ENCODE data around the gene COX6B2.

The COX6B2 gene

DNA sequence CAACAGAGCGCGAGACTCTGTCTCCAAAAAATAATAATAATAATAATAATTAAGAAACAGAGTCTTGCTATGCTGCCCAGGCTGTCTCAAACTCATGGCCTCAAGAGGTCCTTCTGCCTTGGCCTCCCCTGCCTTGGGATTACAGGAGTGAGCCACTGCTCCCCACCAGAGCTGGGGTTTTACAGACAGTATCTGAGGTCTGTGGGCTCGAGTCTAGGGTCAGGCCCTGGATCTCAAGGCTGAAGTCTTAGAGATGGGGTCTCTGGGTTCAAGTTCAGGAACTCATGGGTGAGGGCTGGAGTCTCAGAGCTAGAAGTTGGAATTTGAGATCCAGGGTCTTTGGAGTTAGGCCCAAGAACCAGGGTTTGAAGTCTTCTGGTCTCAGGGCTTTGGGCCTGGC is 12.3 kb upstream of the COX6B2 start:
- Histone ChIP-seq H3K36me3 (ENCODE audit: insufficient read depth, low read length) (no peaks in the 10 kb centered on the region), H3K4me3 (no peak overlapping the region), H3K9me3 (ENCODE audit: low read depth, low read length) (no peaks in the 10 kb centered on the region), H3K9ac (ENCODE audit: insufficient read length) (no peak overlapping the region), H3K27ac (no peak overlapping the region)
- DNase-seq (ENCODE audit: low read depth, low spot score), result no peak
- TF ChIP-seq EZH2 (IDR thresholded peaks at IDR 0.05) (no peak), POLR2AphosphoS5 (IDR thresholded peaks at IDR 0.05; ENCODE audit: borderline replicate concordance, low read depth, low read length) (no peak), FOXP2 (optimal IDR thresholded peaks at IDR 0.05; ENCODE audit: control extremely low read depth, extremely low read length, insufficient read depth) (no peak)

- no peak overlapping the region for H3K9ac ChIP-seq (ENCODE audit: insufficient read length)
- no peak for DNase-seq (ENCODE audit: low read depth, low spot score)
Measured at GRCh38 chr19:55365964-55366363, 11.4 kb upstream of the COX6B2 start.

GRCh38 chr19:55365245-55365644 is 10.7 kb upstream of the COX6B2 start:
- TF ChIP-seq EZH2 (IDR thresholded peaks at IDR 0.05) (no peak), FOXP2 (optimal IDR thresholded peaks at IDR 0.05; ENCODE audit: control extremely low read depth, extremely low read length, insufficient read depth) (no peak), POLR2AphosphoS5 (IDR thresholded peaks at IDR 0.05; ENCODE audit: borderline replicate concordance, low read depth, low read length) (no peak)
- DNase-seq (ENCODE audit: low read depth, low spot score), result no peak

More at GRCh38 chr19:55365964-55366363, 11.4 kb upstream of the COX6B2 start:
- H3K9me3 ChIP-seq (ENCODE audit: low read depth, low read length), result no peaks in the 10 kb centered on the region
- H3K36me3 ChIP-seq (ENCODE audit: insufficient read depth, low read length), result no peaks in the 10 kb centered on the region
- no peak overlapping the region for H3K4me3 ChIP-seq
- H3K27ac ChIP-seq, result no peak overlapping the region
- no peak for TF ChIP-seq FOXP2 (optimal IDR thresholded peaks at IDR 0.05; ENCODE audit: control extremely low read depth, extremely low read length, insufficient read depth)
- TF ChIP-seq EZH2 (IDR thresholded peaks at IDR 0.05), result no peak
- TF ChIP-seq POLR2AphosphoS5 (IDR thresholded peaks at IDR 0.05; ENCODE audit: borderline replicate concordance, low read depth, low read length), result no peak

GRCh38 chr19:55362990-55363716 is 8.6 kb upstream of the COX6B2 start, which contains the start of gene GARIN5B:
TSS of gene GARIN5B (minus strand) at chr19:55363260. CDS start at chr19:55363066, 194 bp downstream.
- H3K36me3 ChIP-seq (ENCODE audit: insufficient read depth, low read length), result no peaks in the 10 kb centered on the region
- TF ChIP-seq POLR2AphosphoS5 (IDR thresholded peaks at IDR 0.05; ENCODE audit: borderline replicate concordance, low read depth, low read length) (no peak), FOXP2 (optimal IDR thresholded peaks at IDR 0.05; ENCODE audit: control extremely low read depth, extremely low read length, insufficient read depth) (no peak)
- H3K27ac ChIP-seq, result no peak within 1 kb of the TSS
- H3K9me3 ChIP-seq (ENCODE audit: low read depth, low read length), result no peaks in the 10 kb centered on the region
- H3K4me3 ChIP-seq, result no peak within 1 kb of the TSS
- H3K9ac ChIP-seq (ENCODE audit: insufficient read length), result no peak within 1 kb of the TSS
- no peak for DNase-seq (ENCODE audit: low read depth, low spot score)

More at GRCh38 chr19:55365245-55365644, 10.7 kb upstream of the COX6B2 start:
- Histone ChIP-seq H3K27ac (no peak overlapping the region), H3K36me3 (ENCODE audit: insufficient read depth, low read length) (no peaks in the 10 kb centered on the region), H3K9me3 (ENCODE audit: low read depth, low read length) (no peaks in the 10 kb centered on the region), H3K4me3 (no peak overlapping the region), H3K9ac (ENCODE audit: insufficient read length) (no peak overlapping the region)

DNA sequence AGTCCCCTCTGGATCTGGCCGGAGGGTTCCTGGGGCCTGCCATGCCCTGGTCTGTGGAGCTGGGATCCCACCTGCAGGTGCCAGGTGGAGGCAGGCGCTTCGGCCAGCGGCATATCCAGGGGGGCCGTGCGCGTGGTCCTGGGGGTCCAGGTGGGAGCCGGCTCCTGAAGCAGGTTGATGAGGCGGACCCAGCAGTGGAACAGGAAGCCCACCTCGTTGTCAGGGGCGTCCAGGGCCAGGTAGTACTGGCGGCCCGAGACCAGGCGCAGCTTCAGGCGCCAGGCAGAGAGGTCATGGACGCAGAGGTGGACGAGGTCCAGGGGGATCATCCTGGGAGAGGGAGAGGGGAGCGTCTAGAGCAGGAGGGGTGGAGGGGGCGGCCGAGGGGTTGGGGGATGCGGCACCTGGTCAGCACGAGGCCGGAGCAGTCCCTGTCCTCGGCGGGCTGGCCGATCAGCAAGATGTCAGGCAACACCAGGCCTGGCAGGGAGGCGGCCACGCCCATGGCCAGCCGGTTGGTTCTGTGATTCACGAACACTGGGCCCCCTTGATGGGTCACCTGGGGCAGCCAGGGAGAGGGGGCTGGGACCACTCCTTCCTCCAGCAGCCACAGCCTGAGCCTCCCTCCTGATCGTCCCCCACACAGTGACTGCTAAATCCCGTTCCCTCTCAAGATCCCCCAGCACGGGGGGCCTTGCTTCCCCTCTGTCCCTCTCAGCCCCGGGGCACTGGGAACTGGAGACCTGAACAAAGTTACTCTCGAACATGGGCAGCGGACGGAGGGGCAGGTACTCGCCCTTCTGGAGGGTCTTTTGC is 7.9 kb upstream of the COX6B2 start:
- TF ChIP-seq POLR2AphosphoS5 (IDR thresholded peaks at IDR 0.05; ENCODE audit: borderline replicate concordance, low read depth, low read length) (no peak), EZH2 (IDR thresholded peaks at IDR 0.05) (no peak), FOXP2 (optimal IDR thresholded peaks at IDR 0.05; ENCODE audit: control extremely low read depth, extremely low read length, insufficient read depth) (no peak)

GRCh38 chr19:55360902-55361301 is 6.4 kb upstream of the COX6B2 start:
- no peak for DNase-seq (ENCODE audit: low read depth, low spot score)
- no peak overlapping the region for H3K9ac ChIP-seq (ENCODE audit: insufficient read length)
- no peaks in the 10 kb centered on the region for H3K9me3 ChIP-seq (ENCODE audit: low read depth, low read length)
- TF ChIP-seq FOXP2 (optimal IDR thresholded peaks at IDR 0.05; ENCODE audit: control extremely low read depth, extremely low read length, insufficient read depth), result no peak
- no peak for TF ChIP-seq POLR2AphosphoS5 (IDR thresholded peaks at IDR 0.05; ENCODE audit: borderline replicate concordance, low read depth, low read length)
- TF ChIP-seq EZH2 (IDR thresholded peaks at IDR 0.05), result no peak
- no peak overlapping the region for H3K27ac ChIP-seq
- H3K4me3 ChIP-seq, result no peak overlapping the region
- no peaks in the 10 kb centered on the region for H3K36me3 ChIP-seq (ENCODE audit: insufficient read depth, low read length)

More for the DNA sequence above, 7.9 kb upstream of the COX6B2 start:
- Histone ChIP-seq H3K9ac (ENCODE audit: insufficient read length) (no peak overlapping the region), H3K4me3 (no peak overlapping the region), H3K27ac (no peak overlapping the region), H3K36me3 (ENCODE audit: insufficient read depth, low read length) (no peaks in the 10 kb centered on the region), H3K9me3 (ENCODE audit: low read depth, low read length) (no peaks in the 10 kb centered on the region)
- DNase-seq (ENCODE audit: low read depth, low spot score), result no peak

GRCh38 chr19:55358943-55359908 is 4.7 kb upstream of the COX6B2 start:
- TF ChIP-seq POLR2AphosphoS5 (IDR thresholded peaks at IDR 0.05; ENCODE audit: borderline replicate concordance, low read depth, low read length), result no peak
- no peak for TF ChIP-seq FOXP2 (optimal IDR thresholded peaks at IDR 0.05; ENCODE audit: control extremely low read depth, extremely low read length, insufficient read depth)
- no peak for TF ChIP-seq EZH2 (IDR thresholded peaks at IDR 0.05)

More at GRCh38 chr19:55358943-55359908, 4.7 kb upstream of the COX6B2 start:
- no peaks in the 10 kb centered on the region for H3K9me3 ChIP-seq (ENCODE audit: low read depth, low read length)
- no peak overlapping the region for H3K9ac ChIP-seq (ENCODE audit: insufficient read length)
- no peak overlapping the region for H3K4me3 ChIP-seq
- H3K27ac ChIP-seq, result no peak overlapping the region
- no peak for DNase-seq (ENCODE audit: low read depth, low spot score)
- H3K36me3 ChIP-seq (ENCODE audit: insufficient read depth, low read length), result no peaks in the 10 kb centered on the region

All from SK-N-MC (cell line).